Measurements from ENCODE around the gene WNT6.

- TF ChIP-seq POLR2A (IDR thresholded peaks at IDR 0.05; ENCODE audit: low read depth, low read length) (no peak), POLR2AphosphoS5 (IDR thresholded peaks at IDR 0.05; ENCODE audit: low read depth, low read length) (no peak), TAF1 (IDR thresholded peaks at IDR 0.05; ENCODE audit: low read depth, low read length) (no peak), PAX5 (IDR thresholded peaks at IDR 0.05; ENCODE audit: insufficient read depth, low read length, severe bottlenecking) (no peak), SPI1 (IDR thresholded peaks at IDR 0.05; ENCODE audit: low read depth, low read length) (no peak), POU2F2 (IDR thresholded peaks at IDR 0.05; ENCODE audit: low read depth, low read length) (no peak)
Observed at GRCh38 chr2:218815649-218816048, 44.0 kb upstream of the WNT6 start.
